Osteocyte (in vitro differentiated cells): ENCODE measurements around the gene PRODH2. TPM values are rescaled to one million over a fixed set of nuclear protein-coding genes. Genes with fewer than 3 reads are reported as not detected.
A peak's percentile ranks its signal among the peaks of the same experiment; 100 is the strongest.

Source experiments
- DNase-seq: peaks from one replicate; pipeline ENCODE4 v3.0.0; 2021; ENCODE audit warnings: mixed read lengths; ENCODE audit not compliant: unreplicated experiment; ENCODE audit errors: extremely low spot score
- H3K27ac Mint-ChIP-seq: one replicate; pipeline ENCODE4 v1.8.0; 2021; ENCODE audit warnings: mild to moderate bottlenecking, mixed read lengths; ENCODE audit not compliant: unreplicated experiment
- H3K27me3 Mint-ChIP-seq: one replicate; pipeline ENCODE4 v1.8.0; 2021; ENCODE audit warnings: mixed read lengths; ENCODE audit not compliant: unreplicated experiment
- H3K36me3 Mint-ChIP-seq: one replicate; pipeline ENCODE4 v1.8.0; 2021; ENCODE audit warnings: mixed read lengths; ENCODE audit not compliant: unreplicated experiment
- H3K4me1 Mint-ChIP-seq: one replicate; pipeline ENCODE4 v1.8.0; 2021; ENCODE audit warnings: mixed read lengths; ENCODE audit not compliant: unreplicated experiment
- H3K4me3 Mint-ChIP-seq: one replicate; pipeline ENCODE4 v1.8.0; 2021; ENCODE audit warnings: mild to moderate bottlenecking, moderate library complexity, mixed read lengths; ENCODE audit not compliant: unreplicated experiment
- H3K9me3 Mint-ChIP-seq: one replicate; pipeline ENCODE4 v1.8.0; 2021; ENCODE audit warnings: mixed read lengths; ENCODE audit not compliant: unreplicated experiment
- CTCF ChIP-seq: fragments of 200-600 bp; sonication (generic); IDR thresholded peaks from 2 replicates; pipeline ENCODE4 v1.5.0; 2021; ENCODE audit warnings: antibody characterized with exemption, mild to moderate bottlenecking, moderate library complexity
- total RNA-seq: library from RNA; stranded (reverse); gene quantifications from 2 replicates; pipeline ENCODE4 v1.2.1, GENCODE V29; 2021

PRODH2 gene
- total RNA-seq, 1 donor from 2014 or later = not detected

GRCh38 chr19:35753634-35754369, 58.8 kb downstream of the PRODH2 start:
- no peak for TF ChIP-seq CTCF
- Mint-ChIP-seq H3K36me3 (peaks cover 7% of the 10 kb centered on the region), H3K4me1 (peaks cover 30% of the 10 kb centered on the region), H3K27ac (no peak overlapping the region), H3K9me3 (no peaks in the 10 kb centered on the region), H3K4me3 (no peak overlapping the region), H3K27me3 (no peaks in the 10 kb centered on the region)
- no peak for DNase-seq

GRCh38 chr19:35752746-35753350, 59.8 kb downstream of the PRODH2 start:
- Mint-ChIP-seq H3K9me3 (no peaks in the 10 kb centered on the region), H3K4me3 (no peak overlapping the region), H3K27ac (no peak overlapping the region), H3K4me1 (peaks cover 35% of the 10 kb centered on the region), H3K27me3 (no peaks in the 10 kb centered on the region), H3K36me3 (peaks cover 7% of the 10 kb centered on the region)
- TF ChIP-seq CTCF = no peak
- no peak for DNase-seq

GRCh38 chr19:35751839-35752745, 60.6 kb downstream of the PRODH2 start:
- H3K9me3 Mint-ChIP-seq = no peaks in the 10 kb centered on the region
- H3K27ac Mint-ChIP-seq = no peak overlapping the region
- H3K4me3 Mint-ChIP-seq = no peak overlapping the region
- peaks cover 7% of the 10 kb centered on the region for H3K36me3 Mint-ChIP-seq
- DNase-seq = no peak
- no peak for TF ChIP-seq CTCF
- H3K27me3 Mint-ChIP-seq = no peaks in the 10 kb centered on the region
- H3K4me1 Mint-ChIP-seq = peaks cover 34% of the 10 kb centered on the region

GRCh38 chr19:35750167-35750566, 62.5 kb downstream of the PRODH2 start:
- H3K36me3 Mint-ChIP-seq = peaks cover 7% of the 10 kb centered on the region
- no peak for TF ChIP-seq CTCF
- peak overlapping the region; percentile 52 for H3K27ac Mint-ChIP-seq
- H3K9me3 Mint-ChIP-seq = no peaks in the 10 kb centered on the region
- peak overlapping the region; percentile 42 for H3K4me3 Mint-ChIP-seq
- DNase-seq = no peak
- no peaks in the 10 kb centered on the region for H3K27me3 Mint-ChIP-seq
- peaks cover 39% of the 10 kb centered on the region for H3K4me1 Mint-ChIP-seq

Other genes with a start within 250 kb of the PRODH2 start
- not detected in 2 replicates for gene ATP4A, start 249.2 kb downstream of the PRODH2 start, total RNA-seq
- not detected in 2 replicates for gene PMIS2, start 226.7 kb downstream of the PRODH2 start, total RNA-seq
- 15.0 and 16.6 TPM in 2 replicates for gene HAUS5, start 200.1 kb downstream of the PRODH2 start, total RNA-seq
- gene RBM42, start 183.8 kb downstream of the PRODH2 start, total RNA-seq = 88.9 and 95.3 TPM in 2 replicates
- gene ETV2, start 171.1 kb downstream of the PRODH2 start, total RNA-seq = 1.2 and 1.3 TPM in 2 replicates
- gene COX6B1, start 164.5 kb downstream of the PRODH2 start, total RNA-seq = 317 and 370 TPM in 2 replicates
- gene UPK1A, start 146.3 kb downstream of the PRODH2 start, total RNA-seq = not detected in 2 replicates
- gene ZBTB32, start 108.3 kb downstream of the PRODH2 start, total RNA-seq = not detected in 2 replicates
- 45.1 and 45.3 TPM in 2 replicates for gene KMT2B, start 94.8 kb downstream of the PRODH2 start, total RNA-seq
- gene IGFLR1, start 70.4 kb downstream of the PRODH2 start, total RNA-seq = 2.3 and 3.1 TPM in 2 replicates
- gene U2AF1L4, start 67.4 kb downstream of the PRODH2 start, total RNA-seq = 35.9 and 44.9 TPM in 2 replicates
- gene PSENEN, start 67.2 kb downstream of the PRODH2 start, total RNA-seq = 71.4 and 72.6 TPM in 2 replicates
- 14.1 and 15.7 TPM in 2 replicates for gene LIN37, start 64.3 kb downstream of the PRODH2 start, total RNA-seq
- 0.37 and 0.64 TPM in 2 replicates for gene HSPB6, start 55.8 kb downstream of the PRODH2 start, total RNA-seq
- 19.8 and 20.9 TPM in 2 replicates for gene PROSER3, start 54.7 kb downstream of the PRODH2 start, total RNA-seq
- 10.1 and 15.2 TPM in 2 replicates for gene ARHGAP33, start 37.3 kb downstream of the PRODH2 start, total RNA-seq
- not detected in 2 replicates for gene NPHS1, start 39.7 kb upstream of the PRODH2 start, total RNA-seq
- not detected in 2 replicates for gene KIRREL2, start 44.1 kb upstream of the PRODH2 start, total RNA-seq
- 12.6 and 14.7 TPM in 2 replicates for gene APLP1, start 55.7 kb upstream of the PRODH2 start, total RNA-seq
- gene NFKBID, start 87.7 kb upstream of the PRODH2 start, total RNA-seq = 6.2 and 6.8 TPM in 2 replicates
- gene HCST, start 89.7 kb upstream of the PRODH2 start, total RNA-seq = 0.81 and 0.97 TPM in 2 replicates
- gene TYROBP, start 95.5 kb upstream of the PRODH2 start, total RNA-seq = not detected in 2 replicates
- 24.3 and 25.0 TPM in 2 replicates for gene LRFN3, start 123.5 kb upstream of the PRODH2 start, total RNA-seq
- 15.4 and 15.5 TPM in 2 replicates for gene SDHAF1, start 182.3 kb upstream of the PRODH2 start, total RNA-seq
- gene SYNE4, start 196.0 kb upstream of the PRODH2 start, total RNA-seq = 0.55 TPM in 1 of 2 replicates, not detected in the other
- gene ALKBH6, start 201.4 kb upstream of the PRODH2 start, total RNA-seq = 13.0 and 16.0 TPM in 2 replicates
- gene CLIP3, start 220.0 kb upstream of the PRODH2 start, total RNA-seq = 72.8 and 78.3 TPM in 2 replicates
- 7.3 and 8.0 TPM in 2 replicates for gene THAP8, start 241.4 kb upstream of the PRODH2 start, total RNA-seq
- 4.6 and 4.9 TPM in 2 replicates for gene WDR62, start 242.1 kb upstream of the PRODH2 start, total RNA-seq